Activated naive CD8-positive, alpha-beta T cell treated with anti-CD3 and anti-CD28 coated beads, Interleukin-2, amount 10 ng/mL, durations not matched to agents 7 days and 5 days (primary cell): ENCODE results near the gene HMCN2. TPM values are rescaled to one million over a fixed set of nuclear protein-coding genes. Genes with fewer than 3 reads are reported as not detected.
A peak's percentile ranks its signal among the peaks of the same experiment; 100 is the strongest.

ENCODE experiments used
- ATAC-seq: fragments of 150-1000 bp; cut with Tn5 transposase; one replicate; pipeline ENCODE4 v1.10.0; 2021; ENCODE audit warnings: low read depth, moderate library complexity
- POLR2A ChIA-PET: fragments of 350-600 bp; sonication (Branson Sonifier 250); formaldehyde crosslinking; loops from one replicate; lab custom pipeline; 2021; ENCODE audit warnings: antibody characterized with exemption; lab: Charles Lee
- DNase-seq: peaks from one replicate; pipeline ENCODE4 v3.0.0; 2021
- H3K27ac Mint-ChIP-seq: one replicate; pipeline ENCODE4 v1.8.0; 2022; ENCODE audit warnings: mild to moderate bottlenecking, mixed read lengths
- H3K27me3 Mint-ChIP-seq: one replicate; pipeline ENCODE4 v1.8.0; 2022; ENCODE audit warnings: mild to moderate bottlenecking, moderate library complexity, mixed read lengths
- H3K36me3 Mint-ChIP-seq: one replicate; pipeline ENCODE4 v1.8.0; 2021; ENCODE audit warnings: mild to moderate bottlenecking, mixed read lengths
- H3K4me1 Mint-ChIP-seq: one replicate; pipeline ENCODE4 v1.8.0; 2021; ENCODE audit warnings: mixed read lengths
- H3K4me3 Mint-ChIP-seq: one replicate; pipeline ENCODE4 v1.8.0; 2022; ENCODE audit warnings: mild to moderate bottlenecking, moderate library complexity, mixed read lengths
- H3K9me3 Mint-ChIP-seq: one replicate; pipeline ENCODE4 v1.8.0; 2021; ENCODE audit warnings: mixed read lengths
- total RNA-seq, 2 experiments: library from RNA; stranded (reverse); gene quantifications; one replicate each; pipeline ENCODE4 v1.2.3, GENCODE V29; 2021

HMCN2 gene
- total RNA-seq, 2 experiments from 2014 or later, result not detected

- Mint-ChIP-seq H3K36me3 (no peaks in the 10 kb centered on the region), H3K4me3 (no peak overlapping the region), H3K4me1 (no peaks in the 10 kb centered on the region), H3K9me3 (no peaks in the 10 kb centered on the region), H3K27me3 (peaks cover 4% of the 10 kb centered on the region), H3K27ac (no peak overlapping the region)
- POLR2A ChIA-PET, result interaction anchor here (0.6 kb wide), 1 partner anchor 482 kb away, joined by 3 read pairs; no protein-coding TSS in a partner anchor
- ATAC-seq (peak; percentile 63), DNase-seq (peak; percentile 82)
Measured at GRCh38 chr9:130461218-130461630, 195.7 kb downstream of the HMCN2 start.

- DNase-seq (no peak), ATAC-seq (no peak)
- no peaks in the 10 kb centered on the region for H3K4me1 Mint-ChIP-seq
- POLR2A ChIA-PET, result no interaction called here
- no peak overlapping the region for H3K4me3 Mint-ChIP-seq
- no peaks in the 10 kb centered on the region for H3K9me3 Mint-ChIP-seq
- peaks cover 8% of the 10 kb centered on the region for H3K27me3 Mint-ChIP-seq
- no peaks in the 10 kb centered on the region for H3K36me3 Mint-ChIP-seq
- H3K27ac Mint-ChIP-seq, result no peak overlapping the region
Measured at GRCh38 chr9:130461731-130462130, 196.2 kb downstream of the HMCN2 start.

- DNase-seq (no peak), ATAC-seq (no peak)
- Mint-ChIP-seq H3K4me3 (no peak overlapping the region), H3K9me3 (no peaks in the 10 kb centered on the region), H3K27me3 (peaks cover 18% of the 10 kb centered on the region), H3K4me1 (no peaks in the 10 kb centered on the region), H3K36me3 (no peaks in the 10 kb centered on the region), H3K27ac (no peak overlapping the region)
- POLR2A ChIA-PET, result interaction anchor here (1.0 to 1.1 kb wide), 2 partner anchors 219 to 222 kb away, joined by 3 read pairs; no protein-coding TSS in a partner anchor
Measured at GRCh38 chr9:130462685-130463540, 197.4 kb downstream of the HMCN2 start.

GRCh38 chr9:130463763-130464745, 198.5 kb downstream of the HMCN2 start:
- H3K9me3 Mint-ChIP-seq, result no peaks in the 10 kb centered on the region
- H3K27me3 Mint-ChIP-seq, result peaks cover 28% of the 10 kb centered on the region
- H3K4me3 Mint-ChIP-seq, result no peak overlapping the region
- POLR2A ChIA-PET, result no interaction called here
- DNase-seq, result no peak
- H3K27ac Mint-ChIP-seq, result no peak overlapping the region
- ATAC-seq, result no peak
- no peaks in the 10 kb centered on the region for H3K36me3 Mint-ChIP-seq
- no peaks in the 10 kb centered on the region for H3K4me1 Mint-ChIP-seq

- no peak for DNase-seq
- POLR2A ChIA-PET, result no interaction called here
- H3K9me3 Mint-ChIP-seq, result no peaks in the 10 kb centered on the region
Measured at GRCh38 chr9:130465383-130466096, 200.0 kb downstream of the HMCN2 start.

GRCh38 chr9:130466537-130467217, 201.1 kb downstream of the HMCN2 start:
- POLR2A ChIA-PET, result no interaction called here
- Mint-ChIP-seq H3K4me1 (no peaks in the 10 kb centered on the region), H3K36me3 (no peaks in the 10 kb centered on the region), H3K9me3 (no peaks in the 10 kb centered on the region), H3K27me3 (peaks cover 33% of the 10 kb centered on the region), H3K4me3 (no peak overlapping the region), H3K27ac (no peak overlapping the region)
- DNase-seq (no peak), ATAC-seq (no peak)

More at GRCh38 chr9:130465383-130466096, 200.0 kb downstream of the HMCN2 start:
- H3K27me3 Mint-ChIP-seq, result peaks cover 28% of the 10 kb centered on the region
- H3K4me1 Mint-ChIP-seq, result no peaks in the 10 kb centered on the region
- no peaks in the 10 kb centered on the region for H3K36me3 Mint-ChIP-seq
- no peak for ATAC-seq
- H3K4me3 Mint-ChIP-seq, result no peak overlapping the region
- H3K27ac Mint-ChIP-seq, result no peak overlapping the region

GRCh38 chr9:130467316-130467715, 201.8 kb downstream of the HMCN2 start:
- Mint-ChIP-seq H3K4me3 (no peak overlapping the region), H3K36me3 (no peaks in the 10 kb centered on the region), H3K4me1 (no peaks in the 10 kb centered on the region), H3K9me3 (no peaks in the 10 kb centered on the region), H3K27me3 (peaks cover 36% of the 10 kb centered on the region), H3K27ac (no peak overlapping the region)
- POLR2A ChIA-PET, result no interaction called here
- DNase-seq (no peak), ATAC-seq (no peak)

- H3K4me1 Mint-ChIP-seq, result no peaks in the 10 kb centered on the region
- POLR2A ChIA-PET, result no interaction called here
- H3K27me3 Mint-ChIP-seq, result peaks cover 39% of the 10 kb centered on the region
- H3K27ac Mint-ChIP-seq, result no peak overlapping the region
- ATAC-seq (no peak), DNase-seq (no peak)
- no peak overlapping the region for H3K4me3 Mint-ChIP-seq
- H3K9me3 Mint-ChIP-seq, result no peaks in the 10 kb centered on the region
- no peaks in the 10 kb centered on the region for H3K36me3 Mint-ChIP-seq
Measured at GRCh38 chr9:130468566-130468965, 203.0 kb downstream of the HMCN2 start.

- POLR2A ChIA-PET, result no interaction called here
- Mint-ChIP-seq H3K4me3 (no peak overlapping the region), H3K36me3 (no peaks in the 10 kb centered on the region), H3K27me3 (peaks cover 39% of the 10 kb centered on the region), H3K27ac (no peak overlapping the region), H3K4me1 (no peaks in the 10 kb centered on the region), H3K9me3 (no peaks in the 10 kb centered on the region)
- DNase-seq (no peak), ATAC-seq (no peak)
Measured at GRCh38 chr9:130470269-130470668, 204.7 kb downstream of the HMCN2 start.

- POLR2A ChIA-PET, result no interaction called here
Measured at GRCh38 chr9:130470950-130471349, 205.4 kb downstream of the HMCN2 start.

GRCh38 chr9:130471411-130472183, 206.0 kb downstream of the HMCN2 start:
- POLR2A ChIA-PET, result no interaction called here
- H3K4me1 Mint-ChIP-seq, result no peaks in the 10 kb centered on the region

More at GRCh38 chr9:130470950-130471349, 205.4 kb downstream of the HMCN2 start:
- no peak overlapping the region for H3K4me3 Mint-ChIP-seq
- peaks cover 39% of the 10 kb centered on the region for H3K27me3 Mint-ChIP-seq
- no peak for ATAC-seq
- H3K9me3 Mint-ChIP-seq, result no peaks in the 10 kb centered on the region
- H3K36me3 Mint-ChIP-seq, result no peaks in the 10 kb centered on the region
- no peak overlapping the region for H3K27ac Mint-ChIP-seq
- no peaks in the 10 kb centered on the region for H3K4me1 Mint-ChIP-seq
- no peak for DNase-seq

GRCh38 chr9:130472184-130472705, 206.7 kb downstream of the HMCN2 start:
- no peaks in the 10 kb centered on the region for H3K36me3 Mint-ChIP-seq
- no peaks in the 10 kb centered on the region for H3K4me1 Mint-ChIP-seq
- no peak overlapping the region for H3K4me3 Mint-ChIP-seq
- POLR2A ChIA-PET, result no interaction called here
- no peak overlapping the region for H3K27ac Mint-ChIP-seq
- no peak for DNase-seq
- ATAC-seq, result no peak
- H3K9me3 Mint-ChIP-seq, result no peaks in the 10 kb centered on the region
- H3K27me3 Mint-ChIP-seq, result peaks cover 31% of the 10 kb centered on the region

More at GRCh38 chr9:130471411-130472183, 206.0 kb downstream of the HMCN2 start:
- H3K4me3 Mint-ChIP-seq, result no peak overlapping the region
- no peaks in the 10 kb centered on the region for H3K9me3 Mint-ChIP-seq
- no peaks in the 10 kb centered on the region for H3K36me3 Mint-ChIP-seq
- ATAC-seq (no peak), DNase-seq (no peak)
- peaks cover 35% of the 10 kb centered on the region for H3K27me3 Mint-ChIP-seq
- H3K27ac Mint-ChIP-seq, result no peak overlapping the region
